Measurements from ENCODE around the gene EPHB2.

Gene EPHB2

GRCh38 chr1:22860883-22861385 is 150.3 kb downstream of the EPHB2 start:
- DNase-seq = no peak

GRCh38 chr1:22861764-22862440 is 151.3 kb downstream of the EPHB2 start:
- peak; percentile 33 for DNase-seq

- DNase-seq = no peak
Measured at GRCh38 chr1:22862752-22863151, 152.1 kb downstream of the EPHB2 start.

GRCh38 chr1:22863766-22864165 is 153.1 kb downstream of the EPHB2 start:
- no peak for DNase-seq

GRCh38 chr1:22864886-22865285 is 154.2 kb downstream of the EPHB2 start:
- no peak for DNase-seq

GRCh38 chr1:22865736-22866135 is 155.1 kb downstream of the EPHB2 start:
- no peak for DNase-seq

GRCh38 chr1:22866868-22867267 is 156.2 kb downstream of the EPHB2 start:
- DNase-seq = no peak

- DNase-seq = no peak
Measured at GRCh38 chr1:22868331-22868730, 157.7 kb downstream of the EPHB2 start.

- DNase-seq = no peak
Measured at GRCh38 chr1:22869325-22869724, 158.7 kb downstream of the EPHB2 start.

GRCh38 chr1:22870201-22870871 is 159.7 kb downstream of the EPHB2 start:
- no peak for DNase-seq

GRCh38 chr1:22872981-22873664 is 162.5 kb downstream of the EPHB2 start:
- DNase-seq = peak; percentile 41

GRCh38 chr1:22874785-22875184 is 164.1 kb downstream of the EPHB2 start:
- DNase-seq = no peak

- DNase-seq = peak; percentile 29
Measured at GRCh38 chr1:22875241-22875640, 164.6 kb downstream of the EPHB2 start.

- peak; percentile 18 for DNase-seq
Measured at GRCh38 chr1:22875841-22876240, 165.2 kb downstream of the EPHB2 start.

- peak; percentile 46 for DNase-seq
Measured at GRCh38 chr1:22876359-22877111, 165.9 kb downstream of the EPHB2 start.

GRCh38 chr1:22877112-22877915 is 166.7 kb downstream of the EPHB2 start:
- no peak for DNase-seq

- no peak for DNase-seq
Measured at GRCh38 chr1:22877980-22878379, 167.3 kb downstream of the EPHB2 start.

- no peak for DNase-seq
Measured at GRCh38 chr1:22878626-22879025, 168.0 kb downstream of the EPHB2 start.

GRCh38 chr1:22879445-22879844 is 168.8 kb downstream of the EPHB2 start:
- DNase-seq = no peak

- DNase-seq = no peak
Measured at GRCh38 chr1:22880174-22880601, 169.5 kb downstream of the EPHB2 start.

GRCh38 chr1:22883406-22883805 is 172.8 kb downstream of the EPHB2 start:
- no peak for DNase-seq

Measured in right kidney (tissue), 1 donor.